Tibial nerve (tissue), 3 donors: ENCODE results near the gene MRPL34.

Experiments used
- CTCF ChIP-seq, 5 experiments: fragments of 200-600 bp in 3 of 5; fragments of 450-650 bp in 2 of 5; sonication (generic) in 3 of 5; IDR thresholded peaks; one replicate each; pipeline ENCODE4 v1.5.1; 2016 to 2019; ENCODE audit warnings: antibody characterized with exemption in 5 of 5, mild to moderate bottlenecking in 3 of 5, moderate library complexity in 2 of 5
- POLR2A ChIP-seq, 2 donors: fragments of 450-650 bp; IDR thresholded peaks; one replicate each; pipeline ENCODE4 v1.6.1; 2017; ENCODE audit warnings: antibody characterized with exemption in 2 of 2, mild to moderate bottlenecking in 2 of 2, moderate library complexity in 2 of 2

DNA sequence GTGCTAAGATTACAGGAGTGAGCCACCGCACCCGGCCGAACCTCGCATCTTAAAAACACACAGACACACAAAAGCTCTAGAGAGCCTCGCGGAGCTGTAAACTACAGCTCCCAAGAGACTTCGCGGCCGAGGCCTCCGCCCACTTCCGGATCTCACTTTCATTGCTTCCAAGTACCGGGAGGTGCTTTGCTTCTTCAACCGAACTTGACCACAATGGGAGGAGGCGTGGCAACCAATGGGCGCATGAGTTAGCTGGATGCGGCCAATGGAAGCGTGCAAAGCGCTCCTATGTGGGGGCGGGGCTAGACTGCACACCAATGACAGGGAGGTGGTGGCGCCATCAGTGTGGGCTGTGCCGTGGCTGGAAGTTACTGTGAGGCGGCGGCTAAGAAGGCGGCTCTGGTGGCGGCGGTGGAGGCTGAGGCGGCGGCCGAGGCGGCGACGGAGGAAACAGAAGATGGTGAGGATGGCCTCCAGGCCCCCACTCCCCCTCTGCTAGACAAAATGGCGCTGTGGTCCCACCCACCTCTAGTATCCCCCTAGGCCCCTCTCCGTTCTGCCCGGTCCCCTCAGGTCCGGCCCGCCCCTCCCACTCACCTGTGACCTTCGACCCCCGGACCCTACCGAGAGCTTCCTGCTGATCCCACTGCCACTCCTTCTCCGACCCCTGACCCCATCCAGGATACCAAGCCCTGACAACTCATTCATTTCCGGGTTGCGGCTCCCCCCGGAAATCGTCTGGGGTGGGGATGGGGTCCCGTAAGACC is 3.7 kb downstream of the MRPL34 start, which contains the start of gene DDA1:
- peak in 1 of 5 experiments; percentile 38 for TF ChIP-seq CTCF (IDR thresholded peaks at IDR 0.05)
- TF ChIP-seq POLR2A (IDR thresholded peaks at IDR 0.05): peak; percentile 27 to 62
